22Rv1 (cell line): Measurements from ENCODE around the gene MRPL21.

ENCODE experiments used
- ZFX ChIP-seq: fragments of 450-650 bp; IDR thresholded peaks from 2 replicates; pipeline ENCODE4 v1.6.1; 2017; ENCODE audit warnings: antibody characterized with exemption, borderline replicate concordance
- TF ChIP-seq, protein P1 (sequence below): fragments of 450-650 bp; IDR thresholded peaks from 2 replicates; pipeline ENCODE4 v1.5.1; 2017; ENCODE audit warnings: mild to moderate bottlenecking

DNA sequence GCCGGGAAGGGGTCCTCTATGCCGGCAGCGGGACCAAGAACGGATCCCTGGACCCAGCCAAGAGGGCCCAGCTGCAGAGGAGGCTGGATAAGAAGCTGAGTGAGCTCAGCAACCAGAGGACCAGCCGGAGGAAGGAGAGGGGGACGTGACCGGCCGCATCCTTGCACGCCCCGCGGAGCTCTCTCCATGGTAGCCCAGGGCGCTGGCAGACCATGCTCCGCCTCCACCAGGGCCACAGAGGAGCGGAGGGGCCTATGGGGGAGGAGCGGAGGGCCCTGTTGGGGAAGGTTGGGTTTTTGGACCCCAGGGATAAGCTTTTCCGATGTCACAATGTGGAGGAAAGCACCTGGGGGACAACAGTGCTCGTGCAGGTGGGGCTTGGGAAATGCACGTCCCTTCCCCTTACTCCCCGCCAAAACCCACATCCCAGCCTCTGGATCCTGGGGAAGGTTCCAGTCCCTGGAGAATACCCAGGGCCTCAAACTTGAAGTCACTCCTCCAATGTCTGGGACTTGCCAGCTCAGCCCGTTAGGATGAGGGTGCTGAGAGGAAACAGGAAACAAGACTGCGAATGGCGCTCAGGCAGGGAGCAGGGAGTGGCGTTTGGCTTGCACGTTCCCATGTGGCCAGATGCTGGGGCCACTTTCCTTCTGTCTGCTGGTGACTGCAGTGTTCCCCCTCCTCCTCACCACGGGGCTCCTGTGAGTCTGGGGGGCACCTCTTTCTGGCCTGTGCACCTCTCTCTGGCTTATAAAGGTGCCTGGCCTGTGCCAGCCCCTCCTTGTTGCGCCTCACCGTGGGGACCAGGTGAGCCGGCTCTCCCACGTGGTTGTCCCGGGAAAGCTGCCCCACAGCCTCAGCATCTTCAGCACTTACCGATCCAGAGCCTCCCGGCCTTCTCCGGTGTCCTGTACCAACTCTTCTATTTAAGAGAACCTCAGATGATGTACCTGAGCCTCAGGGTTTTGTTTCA lies 36.2 kb upstream of the MRPL21 start:
- TF ChIP-seq, protein P1, sequence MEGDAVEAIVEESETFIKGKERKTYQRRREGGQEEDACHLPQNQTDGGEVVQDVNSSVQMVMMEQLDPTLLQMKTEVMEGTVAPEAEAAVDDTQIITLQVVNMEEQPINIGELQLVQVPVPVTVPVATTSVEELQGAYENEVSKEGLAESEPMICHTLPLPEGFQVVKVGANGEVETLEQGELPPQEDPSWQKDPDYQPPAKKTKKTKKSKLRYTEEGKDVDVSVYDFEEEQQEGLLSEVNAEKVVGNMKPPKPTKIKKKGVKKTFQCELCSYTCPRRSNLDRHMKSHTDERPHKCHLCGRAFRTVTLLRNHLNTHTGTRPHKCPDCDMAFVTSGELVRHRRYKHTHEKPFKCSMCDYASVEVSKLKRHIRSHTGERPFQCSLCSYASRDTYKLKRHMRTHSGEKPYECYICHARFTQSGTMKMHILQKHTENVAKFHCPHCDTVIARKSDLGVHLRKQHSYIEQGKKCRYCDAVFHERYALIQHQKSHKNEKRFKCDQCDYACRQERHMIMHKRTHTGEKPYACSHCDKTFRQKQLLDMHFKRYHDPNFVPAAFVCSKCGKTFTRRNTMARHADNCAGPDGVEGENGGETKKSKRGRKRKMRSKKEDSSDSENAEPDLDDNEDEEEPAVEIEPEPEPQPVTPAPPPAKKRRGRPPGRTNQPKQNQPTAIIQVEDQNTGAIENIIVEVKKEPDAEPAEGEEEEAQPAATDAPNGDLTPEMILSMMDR = no peak
- no peak for TF ChIP-seq ZFX
